GM12874 (cell line): ENCODE results near the gene IL2RG.

Experiments used
- CTCF ChIP-seq: IDR thresholded peaks from 2 replicates; pipeline ENCODE4 v1.5.1; 2011; ENCODE audit warnings: low read depth, mild to moderate bottlenecking, control low read depth, low read length, moderate library complexity; ENCODE audit not compliant: insufficient read depth

The IL2RG gene

GRCh38 chrX:71148278-71148663, 36.9 kb upstream of the IL2RG start:
- no peak for TF ChIP-seq CTCF

GRCh38 chrX:71147496-71148277, 36.3 kb upstream of the IL2RG start:
- TF ChIP-seq CTCF = no peak

GRCh38 chrX:71144651-71145050, 33.3 kb upstream of the IL2RG start, which contains the start of gene NLGN3:
NLGN3 (plus strand) TSS chrX:71144841; CDS start chrX:71147750, 2,909 bp downstream.
- TF ChIP-seq CTCF = no peak

GRCh38 chrX:71143508-71143907, 32.1 kb upstream of the IL2RG start:
- no peak for TF ChIP-seq CTCF

- TF ChIP-seq CTCF = no peak
These were observed 29.1 kb upstream of the IL2RG start for GRCh38 chrX:71140440-71140839.

- TF ChIP-seq CTCF = no peak
These were observed 20.1 kb upstream of the IL2RG start for GRCh38 chrX:71131510-71131909.

- TF ChIP-seq CTCF = peak; percentile 77
These were observed 17.8 kb upstream of the IL2RG start for GRCh38 chrX:71128915-71129765.
